GM21390 (cell line): ENCODE measurements around the gene SMLR1.
"Not testable (repeated sequence)": the region's sequence is repeated elsewhere in the genome, so short reads cannot be mapped to it uniquely, and the experiment has no call there.

Experiments used
- ATAC-seq: cut with Tn5 transposase; IDR thresholded peaks from one replicate; pipeline ENCODE4 v1.9.1; 2021; ENCODE audit not compliant: unreplicated experiment

The SMLR1 gene

DNA sequence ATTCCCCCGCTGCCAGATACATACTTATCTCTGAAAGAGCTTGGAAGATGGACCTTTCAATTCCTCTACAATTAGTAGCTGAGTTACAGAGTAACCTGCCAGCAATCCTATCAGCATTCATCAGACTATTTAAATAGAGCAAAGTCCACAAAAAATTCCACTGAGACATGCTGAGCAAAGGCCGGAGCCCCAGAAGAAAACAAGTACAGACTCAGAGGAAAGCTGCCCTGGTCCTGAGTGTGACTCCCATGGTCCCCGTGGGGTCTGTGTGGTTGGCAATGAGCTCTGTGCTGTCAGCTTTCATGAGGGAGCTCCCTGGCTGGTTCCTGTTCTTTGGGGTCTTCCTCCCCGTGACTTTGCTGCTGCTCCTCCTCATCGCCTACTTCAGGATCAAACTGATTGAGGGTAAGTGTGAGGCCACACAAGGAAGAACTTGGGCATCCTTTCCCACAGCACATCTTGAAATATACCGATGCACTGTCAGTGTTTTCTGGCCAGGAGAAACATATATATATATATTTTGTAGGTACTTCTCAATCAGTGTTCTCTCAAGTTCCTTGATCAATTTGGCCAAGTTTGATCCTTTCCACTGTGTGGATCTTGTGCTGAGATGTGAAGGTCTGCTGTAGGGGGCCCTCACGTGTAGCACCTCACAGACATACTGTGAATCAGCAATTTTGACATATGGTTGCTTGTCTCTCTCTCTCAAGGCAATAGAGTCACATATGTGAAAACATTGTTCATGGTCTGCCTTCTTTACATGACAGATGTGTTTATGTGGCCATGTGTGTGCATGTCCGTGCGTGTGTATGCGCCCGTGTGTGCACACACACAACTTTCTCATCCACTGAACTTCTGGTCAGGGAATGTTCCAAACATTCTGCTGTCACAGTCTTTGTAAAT, at the start of gene SMLR1:
Gene SMLR1 (plus strand): TSS at position 160 of the 903 bp plus-strand sequence. CDS start 8 bp downstream, at position 168.
- ATAC-seq, result no peak

DNA sequence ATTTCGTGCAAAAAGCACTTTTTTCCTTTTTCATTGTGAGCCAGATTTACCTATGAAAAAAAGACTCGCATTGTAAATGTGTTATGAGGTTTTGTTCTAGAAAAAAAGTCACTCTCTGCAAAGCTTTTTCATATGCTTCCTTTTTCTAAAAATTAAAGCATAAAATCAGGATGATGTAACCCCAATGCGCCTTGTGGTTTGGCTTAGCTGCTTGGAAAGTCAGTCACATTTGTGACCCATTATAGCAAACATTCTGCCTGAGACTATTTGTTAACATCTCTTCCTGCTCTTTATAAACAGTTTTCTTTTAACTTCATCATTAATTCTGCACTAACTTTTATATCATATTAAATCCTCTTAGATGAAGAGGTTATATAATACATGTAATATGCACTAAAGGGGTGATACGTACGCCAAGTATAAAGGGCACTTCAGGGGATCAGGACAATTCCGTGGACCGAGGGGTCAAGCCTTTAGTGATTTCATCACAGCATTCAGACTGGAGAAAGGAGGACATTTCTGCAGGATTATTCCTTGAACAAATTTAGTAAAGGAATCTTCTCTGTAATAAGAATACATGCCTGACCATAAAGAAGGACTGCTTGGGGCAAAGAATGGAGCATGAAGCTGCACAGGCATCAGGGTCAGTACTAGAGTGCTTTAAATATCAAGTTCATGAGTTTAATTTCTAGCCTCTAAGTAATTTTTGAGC, 48.1 kb upstream of the SMLR1 start:
- ATAC-seq, result no peak

DNA sequence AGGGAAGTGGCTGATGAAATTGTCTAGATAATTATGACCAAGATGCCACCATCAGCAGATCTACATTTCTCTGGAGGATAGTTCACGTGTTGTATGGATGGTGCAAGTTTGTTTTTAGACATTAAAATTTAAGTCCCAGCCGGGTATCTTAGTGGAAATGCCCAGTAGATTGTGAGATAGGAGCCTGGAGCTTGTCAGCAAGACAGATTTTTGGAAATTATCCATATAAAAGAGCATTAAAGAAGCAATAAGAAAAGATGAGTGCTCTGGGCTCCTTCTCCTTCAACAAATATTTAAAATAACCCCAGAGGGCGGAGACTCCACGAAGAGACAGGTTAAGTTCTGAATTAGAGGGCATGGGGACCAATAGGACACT, 47.6 kb upstream of the SMLR1 start:
- no peak for ATAC-seq

DNA sequence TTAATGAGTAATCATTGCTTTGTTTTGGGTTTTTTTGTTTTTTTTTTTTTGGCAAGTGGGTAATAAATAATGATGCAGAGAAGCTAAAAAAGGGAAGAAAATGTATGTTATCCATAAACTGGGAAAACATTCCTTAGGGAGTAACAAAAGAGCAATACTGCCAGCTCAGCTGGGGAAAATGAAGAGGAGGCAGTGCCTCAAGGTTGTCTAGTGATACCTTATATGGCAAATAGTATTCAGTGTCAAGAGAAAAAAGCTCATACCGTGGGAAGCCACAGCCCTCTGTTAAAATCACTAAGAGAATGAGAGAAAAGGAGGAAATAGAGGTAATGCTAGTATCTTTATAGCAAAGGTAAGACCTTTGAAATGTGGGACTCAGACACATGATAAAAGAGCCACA, 47.1 kb upstream of the SMLR1 start:
- ATAC-seq, result no peak

DNA sequence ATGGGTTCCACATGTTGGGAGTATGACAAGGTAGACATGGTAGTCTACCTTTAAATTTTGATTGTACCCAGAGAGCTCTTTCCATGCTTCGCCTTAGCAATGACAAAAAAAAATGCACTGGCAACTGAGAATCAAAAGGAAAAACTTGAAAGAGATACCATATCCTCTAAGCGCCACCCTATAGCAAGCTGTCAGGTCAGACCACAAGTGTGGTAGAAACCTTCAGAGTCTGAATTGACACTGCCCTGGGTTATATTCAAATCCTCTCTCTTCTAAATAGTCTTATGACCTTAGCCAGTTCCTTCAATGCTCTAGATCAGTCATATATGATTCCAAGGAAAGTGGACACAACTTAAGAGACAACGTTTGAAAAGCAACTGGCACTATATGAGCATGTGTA, 45.6 kb upstream of the SMLR1 start:
- no peak for ATAC-seq

DNA sequence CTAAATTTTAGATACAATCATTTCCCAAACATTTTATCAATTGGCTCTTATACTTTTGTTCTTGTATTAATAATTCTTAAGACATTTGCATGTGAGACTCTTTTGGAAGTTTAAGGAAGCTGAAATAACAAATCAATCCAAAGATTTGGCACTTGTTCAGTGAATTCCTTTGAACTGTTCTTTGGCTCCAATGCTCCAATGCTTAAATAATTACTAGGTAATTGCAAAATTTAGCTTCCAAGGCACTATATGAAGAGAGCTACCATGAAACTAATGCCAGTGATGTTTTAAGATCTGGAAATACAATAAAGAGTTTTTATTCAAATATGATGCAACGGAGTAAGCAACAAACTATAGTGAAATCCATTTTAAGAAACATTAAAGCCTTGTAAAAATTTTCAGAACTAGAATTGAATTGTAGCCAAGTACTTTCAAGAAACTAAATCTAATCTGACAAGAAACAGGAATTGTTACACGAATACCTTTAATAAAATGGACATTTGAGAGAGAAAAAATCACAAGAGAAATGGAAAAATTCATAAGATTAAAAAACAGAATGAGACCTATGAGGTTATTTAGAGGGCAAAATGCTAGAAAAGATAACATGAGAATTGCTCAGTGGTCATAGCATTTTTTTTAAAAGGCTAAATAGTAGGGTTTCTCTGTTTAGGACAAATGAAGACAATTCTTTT, 43.6 kb upstream of the SMLR1 start:
- no peak for ATAC-seq

DNA sequence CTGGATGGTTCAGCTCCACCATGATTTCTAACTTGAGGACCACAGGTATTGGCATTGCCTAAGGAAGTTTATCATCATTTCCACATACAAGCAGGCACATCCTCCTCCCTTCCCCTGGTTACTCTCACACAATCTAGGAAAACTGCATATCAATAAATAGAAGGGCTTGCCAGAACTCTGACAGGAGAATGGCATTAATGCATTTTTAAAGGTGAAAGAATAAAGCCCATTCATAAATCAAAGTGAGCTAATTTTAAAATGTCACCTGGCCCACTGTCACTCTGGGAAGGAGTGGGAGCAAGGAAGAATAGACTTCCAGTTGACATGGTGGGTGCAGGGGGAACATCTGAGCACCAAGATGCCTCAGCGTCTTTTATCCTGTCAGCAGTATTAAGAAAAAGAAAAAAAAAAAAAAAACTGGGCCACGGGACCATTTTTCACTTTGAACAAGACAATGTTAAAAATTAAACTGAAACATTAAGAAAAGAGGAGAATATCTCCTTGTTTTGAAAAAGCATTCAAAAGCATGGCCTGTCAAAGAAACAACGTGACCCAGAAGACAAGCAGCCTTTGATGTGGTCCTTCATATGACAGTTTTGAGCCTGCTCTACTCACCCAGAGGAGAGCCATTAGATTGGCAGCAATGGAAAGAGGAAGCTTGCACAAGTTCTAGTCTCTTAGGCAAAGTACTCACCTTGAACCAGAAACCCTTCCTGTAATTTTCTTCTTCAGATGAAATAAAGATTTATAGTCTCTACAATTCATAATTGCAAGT, 39.3 kb upstream of the SMLR1 start:
- ATAC-seq, result no peak

DNA sequence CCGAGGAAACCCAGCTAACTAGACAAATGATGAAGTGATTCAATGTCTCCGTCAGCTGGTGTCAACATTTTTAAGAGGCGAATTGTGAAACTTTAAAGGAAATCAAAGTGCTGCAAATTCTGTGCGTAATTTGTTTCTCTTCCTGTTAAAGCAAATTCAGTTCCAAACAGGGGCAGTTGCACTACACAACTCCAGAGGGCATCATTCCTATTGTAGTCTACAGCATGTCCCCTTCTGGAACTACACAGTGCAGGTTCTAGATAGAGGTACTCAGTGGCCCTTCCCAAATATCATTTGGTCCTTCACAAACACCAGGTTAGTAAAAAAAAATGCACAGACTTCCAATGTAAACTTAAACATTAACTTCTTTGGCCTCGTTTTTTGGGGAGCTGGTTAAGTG, 38.3 kb upstream of the SMLR1 start:
- no peak for ATAC-seq

DNA sequence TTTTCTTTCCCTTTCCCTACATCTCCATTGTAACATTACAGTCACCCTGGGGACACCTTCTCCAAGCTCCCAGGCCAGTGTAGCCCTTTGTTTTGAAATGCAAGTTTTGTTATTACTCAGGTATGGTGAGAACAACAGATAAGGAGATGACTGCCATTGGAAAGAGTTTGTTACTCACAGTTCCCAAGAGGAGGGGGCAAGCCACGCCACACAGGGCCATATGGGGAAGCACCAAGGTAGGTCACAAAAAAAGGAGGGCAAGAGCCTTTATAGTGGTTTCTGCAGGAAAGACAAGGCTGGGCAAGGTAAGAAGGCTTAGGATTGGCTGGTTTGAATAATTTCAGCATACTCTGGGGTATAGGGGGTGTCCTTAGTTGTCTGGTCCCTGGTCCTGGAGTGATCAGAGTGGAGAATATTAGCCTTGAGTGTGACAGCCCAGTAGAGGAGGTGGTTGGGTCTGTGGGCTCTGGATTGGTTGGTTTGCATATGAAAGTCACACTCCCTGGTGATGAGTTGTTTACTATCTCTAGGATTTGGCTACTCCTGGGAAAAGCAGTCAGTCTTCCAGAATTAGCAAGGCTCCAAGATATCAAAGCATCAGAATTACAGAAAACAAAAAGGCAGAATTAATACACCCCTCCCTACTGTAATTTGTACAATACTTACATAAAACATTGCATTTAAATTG, 33.1 kb upstream of the SMLR1 start:
- ATAC-seq, result no peak

DNA sequence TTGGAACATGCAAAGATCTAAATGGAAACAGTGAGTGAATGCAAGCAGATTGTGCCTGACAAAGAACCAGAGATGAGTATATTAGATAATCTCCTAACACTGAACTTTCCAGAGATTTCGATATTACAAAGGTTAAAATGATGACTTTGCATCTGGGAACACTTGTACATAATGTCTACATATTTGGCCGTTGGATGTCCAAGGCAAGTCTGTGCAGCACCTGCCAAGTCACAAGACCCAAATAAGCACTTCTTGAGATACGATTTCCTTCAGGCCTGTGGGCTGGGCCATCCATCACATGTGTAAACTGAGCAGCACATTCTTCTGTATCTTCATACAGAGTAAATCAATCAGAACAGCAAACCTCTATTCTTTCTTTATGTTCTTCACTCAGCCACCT, 32.5 kb upstream of the SMLR1 start:
- ATAC-seq, result no peak

DNA sequence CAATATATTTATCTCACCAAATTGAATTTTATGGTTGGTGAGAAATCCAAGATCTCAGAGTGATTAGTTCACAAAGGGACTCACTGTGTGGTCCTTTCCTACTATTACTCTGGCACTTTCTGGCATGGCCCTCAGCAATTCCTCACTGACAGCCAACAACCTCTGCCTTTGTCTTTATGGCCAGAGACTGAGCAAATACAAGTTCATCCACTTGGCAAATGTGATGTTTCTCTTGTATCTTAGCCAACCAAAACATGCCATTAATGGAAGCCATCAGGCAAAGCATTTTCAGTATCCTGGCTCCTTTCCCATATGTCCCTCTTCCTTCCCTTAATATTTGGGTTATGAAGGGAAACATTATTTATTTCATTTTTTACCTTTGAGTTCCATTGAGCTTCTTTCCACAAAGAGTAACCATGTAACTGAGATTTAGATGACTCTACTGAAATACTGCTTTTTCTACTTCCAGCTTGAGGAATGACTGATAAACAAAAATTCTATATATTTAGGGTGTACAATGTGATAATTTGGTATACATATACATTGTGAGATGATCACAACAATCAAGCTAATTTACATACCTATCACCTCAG, 30.8 kb upstream of the SMLR1 start:
- no peak for ATAC-seq

DNA sequence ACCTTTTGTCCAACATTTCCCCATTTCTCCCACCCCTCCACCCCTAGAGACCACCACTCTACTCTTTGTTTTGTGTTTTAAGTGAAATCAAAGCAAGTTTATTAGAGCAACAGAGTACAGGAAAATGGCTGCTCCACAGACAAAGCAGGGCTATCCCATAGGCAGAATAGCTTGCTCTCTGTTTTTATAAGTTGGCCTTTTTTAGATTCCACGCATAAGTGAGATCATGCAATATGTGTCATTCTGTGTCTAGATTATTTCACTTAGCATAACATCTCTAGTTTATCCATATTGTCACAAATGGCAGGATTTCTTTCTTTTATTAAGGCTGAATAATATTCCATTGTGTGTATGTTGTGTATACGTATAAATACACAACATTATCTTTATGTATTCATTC, 30.1 kb upstream of the SMLR1 start:
- ATAC-seq, result no peak

DNA sequence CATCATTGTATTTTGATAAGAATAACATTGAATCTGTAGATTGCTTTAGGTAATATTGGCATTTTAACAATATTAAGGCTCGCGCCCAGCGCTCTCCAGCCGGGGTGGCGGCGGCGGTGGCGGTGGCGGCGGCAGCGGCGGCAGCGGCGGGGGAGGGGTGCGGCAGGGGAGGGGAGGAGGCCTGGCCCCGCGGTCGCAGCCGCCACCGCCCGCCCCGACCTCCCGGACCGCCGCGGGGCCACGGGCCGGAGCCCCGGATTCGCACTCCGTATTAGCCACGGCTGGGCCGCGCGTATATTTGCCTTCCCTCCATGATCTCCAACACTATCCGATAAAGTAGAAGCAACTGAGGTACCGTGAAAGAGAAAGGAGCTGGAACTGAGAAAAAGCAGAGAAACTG, 25.8 kb upstream of the SMLR1 start:
- not testable (repeated sequence) for ATAC-seq

DNA sequence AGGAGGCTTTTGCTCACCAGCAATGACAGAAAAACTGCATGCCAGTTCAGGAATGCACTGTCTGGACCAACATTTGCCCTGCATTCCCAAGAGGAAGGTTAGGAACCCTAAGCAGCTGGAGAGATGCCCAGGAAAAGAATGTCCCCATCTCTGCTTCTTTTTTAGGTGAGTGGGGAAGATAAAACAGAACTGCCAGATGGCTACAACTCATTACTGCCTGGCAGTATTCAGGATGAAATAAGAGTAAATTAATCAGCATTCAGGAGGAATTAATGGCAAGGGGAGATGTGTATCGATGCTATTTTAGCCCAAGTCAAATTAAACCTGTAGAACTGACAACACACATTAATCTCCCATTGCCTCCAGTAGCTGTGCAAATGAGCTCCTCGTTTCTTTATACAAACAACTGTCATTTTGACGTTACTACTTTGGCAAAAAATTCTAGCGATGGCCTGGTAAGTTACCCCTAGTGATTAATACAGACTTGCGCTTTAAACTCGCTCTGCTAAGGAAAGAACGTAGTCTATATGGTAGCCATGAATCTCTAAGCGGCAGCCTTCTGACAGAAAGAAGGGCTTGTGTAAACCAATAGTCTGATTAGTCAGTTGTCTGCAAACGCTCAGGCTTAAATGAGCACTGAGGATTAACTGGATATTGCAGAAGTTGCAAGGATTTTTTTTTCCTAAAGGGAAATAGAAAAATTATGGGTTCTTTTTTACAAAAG, 16.7 kb upstream of the SMLR1 start:
- ATAC-seq, result no peak

DNA sequence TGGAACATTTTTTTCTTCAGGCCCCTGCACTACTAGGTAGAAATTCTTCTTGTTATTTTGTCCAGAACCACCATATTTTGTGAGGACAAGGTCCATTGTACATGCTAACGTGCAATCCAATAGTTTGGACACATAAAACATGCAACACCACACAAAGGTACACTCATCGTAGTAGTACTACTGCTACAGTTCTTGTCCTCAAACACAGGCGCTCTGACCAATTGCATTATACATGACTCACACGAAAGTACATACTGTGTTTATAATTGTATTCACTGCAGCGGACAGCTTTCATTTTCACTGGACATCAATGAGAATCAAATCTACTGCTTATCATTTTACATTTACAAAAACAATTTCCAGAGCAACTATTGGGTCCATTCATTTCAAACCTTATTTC, 15.3 kb upstream of the SMLR1 start:
- ATAC-seq, result no peak

DNA sequence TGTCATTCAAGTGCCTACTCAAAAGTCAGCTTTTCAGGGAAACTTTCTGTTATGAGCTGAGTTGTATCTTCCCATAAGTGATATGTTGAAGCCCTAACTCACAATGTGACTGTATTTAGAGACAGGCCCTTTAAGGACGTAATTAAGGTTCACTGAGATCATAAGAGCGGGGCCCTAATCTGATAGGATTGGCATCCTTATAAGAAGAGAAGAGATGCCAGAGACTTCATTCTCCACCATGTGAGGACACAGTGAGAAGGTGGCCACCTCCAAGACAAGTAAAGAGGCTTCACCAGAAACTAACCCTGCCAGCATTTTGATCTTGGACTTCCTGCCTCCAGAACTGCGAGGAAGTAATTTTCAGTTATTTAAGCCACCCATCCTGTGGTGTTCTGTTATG, 12.7 kb upstream of the SMLR1 start:
- ATAC-seq, result no peak

DNA sequence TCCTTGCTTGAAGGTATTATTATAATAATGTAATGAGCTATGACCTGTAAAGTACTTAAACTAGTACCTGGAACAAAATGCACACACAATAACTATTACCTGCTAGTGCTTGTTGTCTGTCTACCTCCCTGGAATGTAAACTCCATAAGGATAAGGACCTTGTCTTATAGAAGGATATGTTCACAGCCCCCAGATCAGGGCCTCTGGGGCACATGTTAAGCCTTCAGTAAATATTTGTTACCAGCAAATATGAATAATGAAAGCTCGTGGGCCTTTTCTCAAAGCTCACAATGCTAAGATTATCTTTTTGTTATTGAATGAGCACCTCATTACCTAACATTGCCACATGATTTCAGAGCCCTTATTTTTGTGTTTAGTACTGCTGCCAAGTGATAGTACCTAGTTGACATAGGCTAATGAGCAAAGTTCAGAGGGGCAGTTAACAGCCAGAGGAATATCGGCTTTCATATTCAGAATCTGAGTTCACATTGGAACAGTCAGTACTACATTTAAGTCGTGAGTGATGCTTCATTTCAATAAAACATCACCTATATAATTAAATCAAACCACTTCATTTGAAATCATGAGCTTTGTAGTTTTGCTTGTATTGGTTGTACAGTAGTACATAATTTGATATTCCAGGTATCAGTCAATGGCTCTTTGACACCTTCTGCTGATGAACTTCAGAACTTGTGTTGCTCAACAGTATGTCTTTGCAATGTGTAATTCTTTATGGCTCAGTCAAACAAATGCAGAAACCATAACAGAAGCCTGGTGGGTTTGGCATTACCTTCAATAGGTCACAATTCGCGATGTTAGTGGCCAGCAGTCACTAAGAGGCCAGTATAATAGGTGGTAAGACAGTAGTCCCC, 11.8 kb upstream of the SMLR1 start:
- no peak for ATAC-seq

DNA sequence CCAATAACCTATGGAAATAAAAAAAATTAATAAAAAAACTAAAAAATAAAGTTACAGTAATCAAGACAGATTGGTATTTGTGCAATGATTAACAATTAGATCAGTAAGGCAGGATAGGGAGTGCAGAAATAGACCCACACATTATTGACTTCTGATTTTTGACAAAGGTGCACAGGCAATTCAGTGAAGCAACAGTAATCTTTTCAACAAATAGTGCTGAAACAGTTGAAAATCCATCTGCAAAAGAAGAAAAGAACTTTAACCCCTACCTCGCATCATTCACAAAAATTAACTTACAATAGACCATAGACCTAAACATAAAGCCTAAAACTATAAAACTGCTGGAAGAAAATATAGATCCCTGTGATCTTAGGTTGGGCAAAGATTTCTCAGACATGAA, 4.5 kb upstream of the SMLR1 start:
- no peak for ATAC-seq
